CD1c-positive myeloid dendritic cell (primary cell): ENCODE measurements around the gene DUSP12.

Experiments
- DNase-seq: peaks from one replicate; pipeline ENCODE4 v3.0.0-alpha.2; 2016; ENCODE audit errors: extremely low spot score

The DUSP12 gene

GRCh38 chr1:161727256-161727924, 22.2 kb upstream of the DUSP12 start:
- peak; percentile 87 for DNase-seq

- DNase-seq = peak; percentile 45
Observed at GRCh38 chr1:161728376-161729226, 21.0 kb upstream of the DUSP12 start.

- peak; percentile 68 for DNase-seq
Observed at GRCh38 chr1:161730050-161730564, 19.5 kb upstream of the DUSP12 start.

- no peak for DNase-seq
Observed at GRCh38 chr1:161731241-161731640, 18.3 kb upstream of the DUSP12 start.

- DNase-seq = no peak
Observed at GRCh38 chr1:161731981-161732718, 17.4 kb upstream of the DUSP12 start.

- DNase-seq = peak; percentile 77
Observed at GRCh38 chr1:161733526-161733925, 16.1 kb upstream of the DUSP12 start.

GRCh38 chr1:161735837-161736236, 13.7 kb upstream of the DUSP12 start:
- DNase-seq = no peak

GRCh38 chr1:161736335-161736969, 13.1 kb upstream of the DUSP12 start:
- DNase-seq = peak; percentile 32

- no peak for DNase-seq
Observed at GRCh38 chr1:161737625-161738024, 12.0 kb upstream of the DUSP12 start.

GRCh38 chr1:161738627-161739287, 10.8 kb upstream of the DUSP12 start:
- peak; percentile 86 for DNase-seq

GRCh38 chr1:161739865-161740566, 9.6 kb upstream of the DUSP12 start:
- DNase-seq = peak; percentile 92

GRCh38 chr1:161740921-161741320, 8.7 kb upstream of the DUSP12 start:
- peak; percentile 56 for DNase-seq

GRCh38 chr1:161743231-161743630, 6.4 kb upstream of the DUSP12 start:
- DNase-seq = no peak

GRCh38 chr1:161747801-161748200, 1.8 kb upstream of the DUSP12 start:
- DNase-seq = peak; percentile 72

GRCh38 chr1:161763522-161764098, 14.0 kb downstream of the DUSP12 start:
- DNase-seq = peak; percentile 49

GRCh38 chr1:161766102-161766981, 16.8 kb downstream of the DUSP12 start, which contains the start of gene ATF6:
Gene ATF6, plus strand, starts transcription at chr1:161766320. Its CDS starts 41 bp downstream, at chr1:161766361.
- DNase-seq = peak; percentile 96

- no peak for DNase-seq
Observed at GRCh38 chr1:161768461-161768860, 18.9 kb downstream of the DUSP12 start.

GRCh38 chr1:161768986-161769672, 19.5 kb downstream of the DUSP12 start:
- no peak for DNase-seq
